ENCODE results near the gene PKD2. TPM values are rescaled to one million over a fixed set of nuclear protein-coding genes. Genes with fewer than 3 reads are reported as not detected.

PKD2 gene
- polyA plus RNA-seq (2014; cell fraction: cytosol; rRNA removed), result 9.7 and 10.9 TPM in 2 replicates
- 39.9 and 41.0 TPM in 2 replicates for polyA plus RNA-seq (2014; cell fraction: nucleus; rRNA removed)

DNA sequence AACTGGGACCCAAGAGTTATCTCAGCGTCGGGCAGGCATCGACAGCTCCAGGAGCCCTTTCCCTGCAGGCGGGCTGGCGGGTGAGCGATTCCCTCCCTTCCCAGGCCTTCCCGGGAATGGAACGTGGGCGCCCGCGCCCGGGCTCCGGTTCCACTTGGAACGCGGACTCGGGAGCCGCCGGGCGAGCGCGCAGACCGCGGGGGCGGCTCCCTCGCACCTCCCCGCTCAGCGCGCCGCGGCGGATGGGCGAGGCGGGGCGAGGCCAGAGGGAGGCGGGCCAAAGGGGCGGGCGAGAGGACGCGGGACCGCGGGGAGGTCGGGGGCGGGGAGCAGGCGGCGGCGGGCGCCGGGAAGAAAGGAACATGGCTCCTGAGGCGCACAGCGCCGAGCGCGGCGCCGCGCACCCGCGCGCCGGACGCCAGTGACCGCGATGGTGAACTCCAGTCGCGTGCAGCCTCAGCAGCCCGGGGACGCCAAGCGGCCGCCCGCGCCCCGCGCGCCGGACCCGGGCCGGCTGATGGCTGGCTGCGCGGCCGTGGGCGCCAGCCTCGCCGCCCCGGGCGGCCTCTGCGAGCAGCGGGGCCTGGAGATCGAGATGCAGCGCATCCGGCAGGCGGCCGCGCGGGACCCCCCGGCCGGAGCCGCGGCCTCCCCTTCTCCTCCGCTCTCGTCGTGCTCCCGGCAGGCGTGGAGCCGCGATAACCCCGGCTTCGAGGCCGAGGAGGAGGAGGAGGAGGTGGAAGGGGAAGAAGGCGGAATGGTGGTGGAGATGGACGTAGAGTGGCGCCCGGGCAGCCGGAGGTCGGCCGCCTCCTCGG, at the start of gene PKD2:
Gene PKD2 (plus strand): TSS at position 332 of the 818 bp plus-strand sequence. CDS start 99 bp downstream, at position 431.
- peak; percentile 50 for DNase-seq (ENCODE audit: low spot score)

DNA sequence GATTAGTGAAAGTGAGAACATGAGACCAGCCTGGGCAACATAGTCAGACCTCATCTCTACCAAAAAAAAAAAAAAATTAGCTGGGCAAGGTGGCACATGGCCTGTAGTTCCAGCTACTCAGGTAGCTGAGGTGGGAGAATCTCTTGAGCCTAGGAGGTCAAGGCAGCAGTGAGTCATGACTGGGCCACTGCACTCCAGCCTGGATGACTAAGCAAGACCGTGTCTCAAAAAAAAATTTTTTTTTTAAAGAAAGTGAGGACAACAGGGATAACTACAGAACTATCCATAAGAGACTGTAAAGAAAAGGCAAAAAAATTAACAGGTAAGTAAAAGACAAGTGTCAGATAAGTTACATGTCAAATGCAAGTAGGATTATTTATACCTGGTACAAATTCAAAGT, 45.4 kb upstream of the PKD2 start:
- DNase-seq (ENCODE audit: low spot score), result no peak

DNA sequence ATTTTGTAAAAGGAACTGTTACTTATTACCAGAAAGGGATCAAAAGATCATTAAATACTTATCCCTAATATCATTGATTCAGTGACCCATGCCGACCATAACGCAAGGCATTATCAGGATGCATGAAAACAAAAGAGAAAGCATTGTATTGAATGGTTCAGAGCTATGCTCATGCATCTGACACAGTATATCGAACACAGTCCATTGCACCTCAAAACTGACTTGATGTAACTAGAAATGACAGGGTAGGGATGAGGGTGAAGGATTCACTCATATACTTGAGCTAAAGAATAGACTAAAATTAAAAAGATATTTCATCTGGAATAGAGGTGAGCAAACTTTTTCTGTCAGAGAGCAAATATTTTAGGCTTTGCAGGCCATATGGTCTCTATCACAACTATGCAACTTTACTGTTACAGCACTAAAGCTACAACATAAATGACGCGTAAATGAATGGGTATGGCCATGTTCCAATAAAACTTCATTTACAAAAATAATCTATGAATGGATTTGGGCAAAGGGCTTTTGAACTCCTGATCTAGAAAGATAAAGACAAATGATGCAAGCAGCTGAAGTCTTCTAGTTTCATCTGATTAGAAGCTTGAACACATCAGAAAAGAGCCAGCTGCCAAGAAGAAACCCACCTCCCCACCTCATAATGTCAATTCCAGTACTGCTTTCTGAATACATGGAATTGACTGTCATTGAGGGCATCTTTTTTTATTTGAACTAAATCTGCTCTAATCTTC, 44.9 kb upstream of the PKD2 start:
- DNase-seq (ENCODE audit: low spot score), result no peak

DNA sequence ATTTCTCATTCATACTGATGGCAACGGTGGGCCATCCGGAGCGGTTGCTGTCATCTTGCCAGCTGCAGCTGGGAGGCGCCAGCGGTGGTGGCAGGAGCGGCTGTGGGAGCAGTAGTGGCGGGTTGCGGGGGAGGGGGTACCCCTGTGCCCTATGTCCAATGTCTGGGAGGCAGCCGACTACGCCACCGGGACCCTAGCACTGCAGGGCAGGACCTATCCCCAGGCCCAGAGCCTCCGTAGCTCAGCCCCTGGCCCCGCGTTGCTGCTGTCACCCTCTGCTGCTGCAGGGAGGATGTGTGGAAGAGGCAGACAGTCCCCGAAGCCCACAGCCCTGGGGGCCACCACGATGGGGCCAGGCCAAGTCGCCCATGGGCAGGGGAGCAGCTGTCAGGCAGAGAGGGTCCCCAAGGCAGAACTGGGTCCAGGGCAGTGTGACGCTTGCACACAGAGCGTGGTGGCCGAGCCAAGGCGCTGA, 41.9 kb upstream of the PKD2 start:
- DNase-seq (ENCODE audit: low spot score), result no peak

DNA sequence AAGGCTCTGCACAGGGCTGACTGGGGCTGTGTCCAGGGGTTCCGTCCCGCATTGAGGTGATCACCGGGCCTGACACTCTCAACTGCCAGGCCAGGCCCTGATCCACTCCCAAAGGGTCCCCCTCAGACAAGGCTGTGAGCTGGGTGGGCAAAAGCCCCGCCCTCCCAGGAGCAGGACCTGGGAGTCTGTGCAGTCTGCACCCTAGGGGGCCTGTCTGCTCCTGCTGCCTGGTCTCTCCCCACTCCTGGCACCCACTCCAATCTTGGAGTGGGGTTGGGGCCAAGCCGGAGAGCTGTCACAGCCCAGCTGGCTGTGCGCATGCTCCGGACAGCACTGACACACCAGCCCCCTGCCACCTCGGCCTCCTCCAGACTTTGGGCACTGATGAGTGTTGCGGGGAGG, 41.3 kb upstream of the PKD2 start:
- no peak for DNase-seq (ENCODE audit: low spot score)

DNA sequence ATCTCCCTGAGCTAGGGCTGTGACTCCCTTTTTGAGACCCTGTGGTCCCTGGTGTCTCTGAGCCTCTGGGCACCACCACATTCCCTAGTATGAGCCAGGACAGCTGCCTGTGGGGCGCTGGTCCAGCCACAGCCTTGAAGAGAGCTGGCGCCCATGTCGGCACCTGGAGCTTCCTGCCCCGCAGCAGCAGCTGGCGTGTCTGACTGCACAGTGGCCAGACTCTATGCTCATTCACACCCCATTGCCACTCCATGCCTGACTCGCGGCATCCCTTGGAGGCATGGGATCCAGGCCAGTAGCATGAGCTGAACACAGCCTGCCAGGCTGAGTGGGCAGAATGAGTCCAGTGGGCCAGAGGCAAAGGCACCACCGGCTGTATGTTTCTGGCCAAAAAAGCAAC, 40.2 kb upstream of the PKD2 start:
- DNase-seq (ENCODE audit: low spot score), result no peak

DNA sequence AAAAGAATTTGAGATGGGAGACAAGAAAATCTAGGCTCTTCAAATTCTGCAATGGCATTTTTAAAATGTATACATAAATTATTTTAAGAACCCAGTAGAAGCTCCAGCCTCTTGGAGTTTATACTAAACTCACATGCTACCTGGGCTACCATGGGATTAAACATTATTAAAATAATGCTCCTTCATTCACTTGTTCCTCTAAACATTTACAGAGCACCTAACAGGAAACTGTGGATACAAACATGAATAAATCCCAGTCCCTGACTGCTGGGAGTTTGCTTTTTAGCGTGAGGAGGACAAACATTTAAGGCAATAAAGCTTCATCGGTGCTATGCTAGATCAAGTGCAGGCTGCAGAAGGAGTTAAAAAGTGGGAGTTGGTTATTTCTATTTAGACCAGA, 37.3 kb upstream of the PKD2 start:
- DNase-seq (ENCODE audit: low spot score), result no peak

DNA sequence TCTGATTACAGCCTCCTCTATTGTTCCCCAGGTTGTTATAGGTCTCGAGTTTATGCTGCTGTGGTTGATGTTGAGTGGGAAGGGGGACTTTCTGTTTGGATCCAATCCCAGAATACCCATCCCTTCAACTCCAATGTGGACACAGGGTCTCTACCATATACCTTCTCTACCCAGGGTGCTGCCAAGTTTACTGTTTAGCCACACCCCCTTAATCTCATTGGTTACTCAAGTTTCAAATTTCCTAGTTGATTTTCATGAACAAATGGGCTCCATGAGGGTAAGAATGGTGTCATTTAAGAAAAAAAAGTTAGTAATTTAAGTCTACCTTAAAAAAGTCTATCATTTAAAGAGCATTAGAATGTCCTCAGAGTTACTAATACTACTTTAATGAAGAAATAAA, 35.6 kb upstream of the PKD2 start:
- no peak for DNase-seq (ENCODE audit: low spot score)

DNA sequence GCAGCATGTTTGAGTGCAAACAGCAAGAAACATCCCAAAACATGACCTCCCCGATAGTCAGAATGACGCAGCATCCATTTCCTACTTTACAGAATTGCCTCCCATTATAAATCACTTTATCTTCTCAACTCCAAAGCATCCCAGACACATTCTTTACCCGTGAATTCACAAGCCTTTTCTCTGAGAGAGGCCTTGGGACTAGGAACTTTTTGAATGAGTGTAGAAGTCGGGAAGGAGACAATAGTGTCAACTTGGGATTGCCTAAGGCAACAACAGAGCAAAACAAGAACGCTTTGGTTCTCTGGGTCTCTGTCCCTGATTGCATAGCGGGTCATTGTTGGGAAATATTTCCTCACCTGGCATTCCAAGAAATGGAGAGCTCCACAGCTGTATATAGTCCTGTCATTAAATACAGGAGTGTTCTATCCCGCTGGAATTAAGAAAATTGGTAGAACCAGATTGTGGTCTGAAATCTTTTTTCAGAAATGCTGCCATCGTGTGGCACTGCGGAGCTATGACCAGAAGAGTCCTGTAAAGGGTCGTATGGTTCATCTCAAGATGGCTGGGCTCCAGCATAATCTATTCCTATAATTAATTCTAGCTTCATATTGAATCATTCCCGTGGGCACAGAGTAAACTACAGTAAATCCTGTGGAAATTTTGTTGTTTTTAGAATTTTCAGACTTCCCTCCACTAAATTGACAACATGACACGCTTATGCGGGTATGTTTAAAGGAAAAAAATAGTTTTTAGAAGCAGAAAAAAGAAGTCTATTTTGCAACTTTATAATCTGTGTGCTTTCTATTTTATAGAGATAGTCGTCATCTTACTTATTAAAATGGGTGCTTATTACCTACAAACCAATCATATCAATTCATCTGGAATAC, 33.9 kb upstream of the PKD2 start:
- peak; percentile 54 for DNase-seq (ENCODE audit: low spot score)

DNA sequence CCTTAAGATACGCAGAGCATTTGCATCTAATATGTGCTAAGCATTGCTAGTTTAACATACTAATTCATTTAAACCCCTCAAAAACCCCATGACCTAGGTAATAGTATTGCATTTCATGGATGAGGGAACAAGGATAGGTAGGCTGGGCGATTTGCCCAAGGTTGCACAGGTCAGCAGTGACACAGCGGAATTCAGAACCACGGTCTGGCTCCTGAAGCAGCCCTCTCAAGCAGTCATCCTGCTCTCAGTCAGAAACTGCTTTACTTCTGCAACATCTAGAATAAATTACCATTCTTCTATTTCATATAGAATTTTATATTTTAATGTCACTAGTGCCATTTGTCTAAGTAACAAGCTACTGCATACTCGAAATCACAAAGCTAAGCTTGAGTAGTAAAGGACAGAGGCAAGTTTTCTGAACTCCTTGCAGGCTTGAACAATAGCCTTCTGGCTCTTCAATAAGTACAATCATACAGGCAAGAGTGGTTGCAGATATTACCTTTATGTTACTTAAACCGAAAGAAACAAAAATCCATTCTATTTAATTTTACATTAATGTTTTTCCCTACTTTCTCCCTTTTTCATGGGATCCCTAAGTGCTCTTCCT, 32.5 kb upstream of the PKD2 start:
- no peak for DNase-seq (ENCODE audit: low spot score)

DNA sequence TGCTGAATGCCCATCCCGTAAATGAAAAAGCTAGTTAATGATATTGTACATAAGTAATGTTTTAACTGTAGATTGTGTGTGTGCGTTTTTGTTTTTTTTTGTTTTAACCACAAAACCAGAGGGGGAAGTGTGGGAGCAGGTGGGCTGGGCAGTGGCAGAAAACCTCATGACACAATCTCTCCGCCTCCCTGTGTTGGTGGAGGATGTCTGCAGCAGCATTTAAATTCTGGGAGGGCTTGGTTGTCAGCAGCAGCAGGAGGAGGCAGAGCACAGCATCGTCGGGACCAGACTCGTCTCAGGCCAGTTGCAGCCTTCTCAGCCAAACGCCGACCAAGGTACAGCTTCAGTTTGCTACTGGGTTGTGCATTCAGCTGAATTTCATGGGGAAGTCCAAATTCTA, 32.0 kb upstream of the PKD2 start, which contains the start of gene SPP1:
Gene SPP1 (plus strand): TSS at position 249 of the 400 bp plus-strand sequence. CDS start 1,182 bp downstream, outside the sequence.
- DNase-seq (ENCODE audit: low spot score), result peak; percentile 43

DNA sequence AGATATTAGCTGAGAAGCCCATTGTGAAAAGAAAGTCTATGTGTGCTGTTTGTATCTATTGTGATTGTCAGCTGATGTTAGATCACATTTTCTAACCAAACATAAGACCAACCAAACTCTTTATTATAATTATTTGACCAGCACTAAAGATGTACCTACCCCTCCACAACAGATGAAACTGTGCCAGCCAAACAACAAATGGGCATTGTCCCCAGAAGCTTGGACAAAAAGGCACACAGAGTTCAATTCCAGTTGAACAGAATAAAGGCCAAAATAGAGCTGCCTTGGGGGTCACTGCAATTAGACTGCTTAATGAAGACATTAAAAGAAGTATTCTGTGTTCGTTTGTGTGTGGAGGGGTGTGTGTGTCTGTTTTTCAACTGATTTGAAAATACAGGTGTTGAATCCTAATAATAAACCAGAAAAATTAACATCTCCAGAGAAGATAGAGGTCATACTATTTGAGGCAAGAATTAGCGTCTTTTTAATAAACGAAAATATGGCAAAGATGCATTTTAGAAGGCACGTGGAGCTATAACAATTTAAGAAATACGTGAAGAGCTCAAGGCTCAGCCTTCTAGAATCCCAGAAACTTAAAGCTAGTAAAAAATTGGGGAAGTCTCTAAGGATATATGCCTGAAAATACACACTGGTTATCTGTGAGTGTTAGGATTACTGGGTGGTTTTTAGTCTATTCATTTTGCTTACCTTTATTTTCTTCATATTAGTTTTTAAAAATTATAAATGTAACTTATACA, 29.7 kb upstream of the PKD2 start:
- no peak for DNase-seq (ENCODE audit: low spot score)

DNA sequence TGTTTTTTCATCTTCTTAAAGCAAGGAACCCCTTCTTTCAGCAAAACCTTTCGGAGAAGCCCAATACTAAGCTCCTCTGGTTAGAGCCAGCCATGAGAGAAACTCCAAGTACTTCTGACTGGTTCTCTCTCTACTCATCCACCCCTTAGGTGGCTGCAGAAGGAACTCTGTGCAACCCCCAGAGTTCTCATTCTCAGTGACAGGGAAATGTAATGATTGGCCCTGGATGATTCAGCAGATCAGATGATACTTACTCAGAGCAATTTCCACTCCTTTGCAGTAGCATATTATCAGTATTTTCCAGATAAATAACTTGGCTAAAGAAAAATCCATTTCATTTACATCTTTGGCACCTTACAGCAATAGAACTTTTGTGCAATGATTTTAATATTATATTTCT, 28.8 kb upstream of the PKD2 start:
- no peak for DNase-seq (ENCODE audit: low spot score)

DNA sequence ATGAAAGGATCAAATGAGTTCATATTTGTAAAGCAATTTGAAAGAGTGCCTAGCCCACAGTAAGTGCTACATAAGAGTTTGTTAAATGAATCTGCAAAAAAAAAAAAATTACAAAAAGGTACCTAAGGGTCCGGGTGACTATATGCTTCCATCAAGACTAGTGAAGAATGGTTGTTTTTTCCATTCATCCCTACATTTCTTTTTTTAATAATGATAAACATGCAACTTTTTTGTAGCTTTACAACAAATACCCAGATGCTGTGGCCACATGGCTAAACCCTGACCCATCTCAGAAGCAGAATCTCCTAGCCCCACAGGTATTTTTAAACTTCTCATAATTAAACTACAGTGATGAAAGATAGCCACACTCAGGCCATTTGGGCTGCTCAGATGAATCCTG, 27.6 kb upstream of the PKD2 start:
- DNase-seq (ENCODE audit: low spot score), result no peak

DNA sequence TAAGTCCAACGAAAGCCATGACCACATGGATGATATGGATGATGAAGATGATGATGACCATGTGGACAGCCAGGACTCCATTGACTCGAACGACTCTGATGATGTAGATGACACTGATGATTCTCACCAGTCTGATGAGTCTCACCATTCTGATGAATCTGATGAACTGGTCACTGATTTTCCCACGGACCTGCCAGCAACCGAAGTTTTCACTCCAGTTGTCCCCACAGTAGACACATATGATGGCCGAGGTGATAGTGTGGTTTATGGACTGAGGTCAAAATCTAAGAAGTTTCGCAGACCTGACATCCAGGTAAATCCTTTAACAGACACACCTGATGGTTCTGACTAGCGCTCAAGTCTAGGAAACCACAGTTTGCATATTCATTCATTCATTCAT, 25.9 kb upstream of the PKD2 start:
- no peak for DNase-seq (ENCODE audit: low spot score)

DNA sequence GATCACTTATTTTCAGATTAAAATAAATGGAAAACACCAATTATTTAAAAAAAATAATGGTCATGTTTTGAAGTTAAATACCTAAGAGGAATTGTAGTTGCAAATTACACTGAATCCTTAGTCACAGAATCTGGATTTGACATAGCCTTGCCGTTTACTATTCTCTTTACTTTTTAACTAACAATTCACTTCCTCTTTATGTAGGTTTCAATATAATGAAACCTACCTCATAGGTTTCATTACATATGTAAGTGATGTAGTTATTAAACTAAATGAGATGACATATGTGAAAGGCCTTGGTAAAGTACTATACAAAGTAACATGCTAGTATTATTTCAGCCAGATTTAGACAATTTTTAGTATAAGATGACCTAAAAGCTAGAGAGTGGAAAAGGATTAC, 25.4 kb upstream of the PKD2 start:
- DNase-seq (ENCODE audit: low spot score), result no peak

DNA sequence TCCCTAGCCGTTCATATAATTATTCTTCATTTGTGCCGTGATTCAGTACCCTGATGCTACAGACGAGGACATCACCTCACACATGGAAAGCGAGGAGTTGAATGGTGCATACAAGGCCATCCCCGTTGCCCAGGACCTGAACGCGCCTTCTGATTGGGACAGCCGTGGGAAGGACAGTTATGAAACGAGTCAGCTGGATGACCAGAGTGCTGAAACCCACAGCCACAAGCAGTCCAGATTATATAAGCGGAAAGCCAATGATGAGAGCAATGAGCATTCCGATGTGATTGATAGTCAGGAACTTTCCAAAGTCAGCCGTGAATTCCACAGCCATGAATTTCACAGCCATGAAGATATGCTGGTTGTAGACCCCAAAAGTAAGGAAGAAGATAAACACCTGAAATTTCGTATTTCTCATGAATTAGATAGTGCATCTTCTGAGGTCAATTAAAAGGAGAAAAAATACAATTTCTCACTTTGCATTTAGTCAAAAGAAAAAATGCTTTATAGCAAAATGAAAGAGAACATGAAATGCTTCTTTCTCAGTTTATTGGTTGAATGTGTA, 24.9 kb upstream of the PKD2 start:
- DNase-seq (ENCODE audit: low spot score), result no peak

DNA sequence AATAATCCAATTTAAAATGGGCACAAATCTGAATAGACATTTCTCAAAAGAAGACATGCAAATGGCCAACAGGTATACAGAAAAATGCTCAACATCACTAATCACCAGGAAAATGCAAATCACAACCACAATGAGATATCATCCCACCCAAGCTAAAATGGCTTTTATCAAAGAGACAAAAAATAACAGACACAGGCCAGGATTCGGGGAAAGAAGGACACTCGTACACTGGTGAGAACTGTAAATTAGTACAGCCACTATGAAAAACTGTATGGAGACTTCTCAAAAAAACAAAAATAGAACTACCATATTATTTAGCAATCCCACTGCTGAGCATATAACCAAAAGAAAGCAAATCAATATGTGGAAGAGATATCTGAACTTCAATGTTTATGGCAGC, 23.4 kb upstream of the PKD2 start:
- DNase-seq (ENCODE audit: low spot score), result no peak

DNA sequence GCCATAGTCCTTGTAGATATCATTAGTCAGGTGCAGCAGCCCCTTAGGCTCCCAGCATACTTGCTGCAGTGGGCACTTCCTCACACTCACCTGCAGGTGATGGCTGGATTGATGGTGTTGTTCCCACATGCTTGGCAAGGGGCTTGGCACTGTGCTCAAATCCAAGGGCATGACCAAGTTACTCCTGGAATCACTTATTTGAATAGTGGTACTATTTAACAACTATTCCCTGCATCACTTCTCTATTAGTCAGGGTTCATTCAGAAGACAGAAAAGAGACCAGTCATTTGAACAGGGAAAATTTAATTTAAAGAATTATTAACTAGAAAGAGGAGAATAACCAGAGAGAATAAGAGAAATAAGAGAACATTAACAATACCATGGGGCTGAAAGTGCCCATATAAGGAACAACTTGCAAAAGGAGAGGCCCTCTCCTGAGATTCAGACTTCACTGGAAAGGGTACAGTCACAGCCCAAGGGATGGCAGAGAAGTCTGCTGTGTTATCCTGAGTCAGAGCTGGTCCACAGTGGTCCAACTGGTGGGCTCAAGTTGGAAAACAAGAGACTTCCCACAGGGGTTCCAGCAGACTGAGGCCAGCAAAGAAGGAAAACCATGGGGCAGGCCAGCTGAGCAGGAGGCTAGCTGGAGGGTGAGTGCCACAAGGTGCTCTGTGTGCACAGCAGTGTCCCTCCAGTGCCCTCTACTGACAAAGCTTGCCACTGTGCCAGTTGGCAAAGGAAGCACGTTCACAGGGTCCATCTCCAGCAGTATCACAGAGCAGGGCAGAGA, 22.1 kb upstream of the PKD2 start:
- DNase-seq (ENCODE audit: low spot score), result peak; percentile 16

All from SK-N-DZ (cell line).